IMR-90 (cell line): Measurements from ENCODE around the gene AMZ2. TPM values are rescaled to one million over a fixed set of nuclear protein-coding genes. Genes with fewer than 3 reads are reported as not detected.

Source experiments
- ATAC-seq: fragments of 200-7000 bp; cut with Tn5 transposase; 2 replicates; pipeline ENCODE4 v1.9.1; 2020; ENCODE audit warnings: low read depth, mild to moderate bottlenecking, moderate library complexity
- BruUV-seq: library from RNA; stranded (reverse); fragments of 400-500 nt; replicated peaks from 2 replicates; lab custom pipeline; 2021; lab: Mats Ljungman, UMichigan
- CTCF ChIA-PET: fragments of 300-600 bp; formaldehyde crosslinking; extraction: SDS; loops from one replicate; lab custom pipeline; 2021; ENCODE audit warnings: antibody characterized with exemption; lab: Yijun Ruan, JAX
- POLR2A ChIA-PET: fragments of 300-600 bp; sonication (Branson Sonifier 250); formaldehyde crosslinking; loops from one replicate; lab custom pipeline; 2022; ENCODE audit warnings: antibody characterized with exemption; ENCODE audit not compliant: unreplicated experiment; lab: Charles Lee
- DNase-seq: peaks from one replicate; pipeline ENCODE4 v3.0.0; 2013
- H2AFZ ChIP-seq: replicated peaks from 2 replicates; pipeline ENCODE3; 2013; ENCODE audit warnings: low read length, mild to moderate bottlenecking; ENCODE audit not compliant: poor library complexity
- H2AK5ac ChIP-seq: 2 replicates; pipeline ENCODE4 v1.6.1; 2013; ENCODE audit warnings: low read depth, low read length, inconsistent platforms
- H2AK9ac ChIP-seq: replicated peaks from 2 replicates; pipeline ENCODE3; 2013; ENCODE audit warnings: mild to moderate bottlenecking, low read depth, low read length, moderate library complexity; ENCODE audit not compliant: poor library complexity
- H2BK120ac ChIP-seq: 2 replicates; pipeline ENCODE4 v1.6.1; 2013; ENCODE audit warnings: low read depth, low read length, inconsistent platforms
- H2BK15ac ChIP-seq: 3 replicates; pipeline ENCODE4 v1.6.1; 2013; ENCODE audit warnings: low read depth, low read length, inconsistent platforms
- H2BK20ac ChIP-seq: 2 replicates; pipeline ENCODE4 v1.6.1; 2013; ENCODE audit warnings: low read depth, mild to moderate bottlenecking, inconsistent platforms, low read length, moderate library complexity
- H2BK5ac ChIP-seq: 2 replicates; pipeline ENCODE4 v1.6.1; 2013; ENCODE audit warnings: mild to moderate bottlenecking, low read depth, low read length, inconsistent platforms; ENCODE audit not compliant: poor library complexity, severe bottlenecking
- H3K14ac ChIP-seq: replicated peaks from 2 replicates; pipeline ENCODE4 v1.6.1; 2013; ENCODE audit warnings: low read depth, low read length, inconsistent platforms
- H3K18ac ChIP-seq: 2 replicates; pipeline ENCODE4 v1.6.1; 2013; ENCODE audit warnings: low read depth, low read length, control low read depth
- H3K23ac ChIP-seq: 2 replicates; pipeline ENCODE4 v1.6.1; 2013; ENCODE audit warnings: low read depth, low read length, inconsistent platforms
- H3K27ac ChIP-seq: 2 replicates; pipeline ENCODE4 v1.5.1; 2013; ENCODE audit warnings: mild to moderate bottlenecking, control low read depth, low read length; ENCODE audit not compliant: insufficient read depth
- H3K27me3 ChIP-seq: 2 replicates; pipeline ENCODE4 v1.6.1; 2013; ENCODE audit warnings: low read length; ENCODE audit not compliant: control insufficient read depth, insufficient read depth
- H3K36me3 ChIP-seq: 2 replicates; pipeline ENCODE4 v1.6.1; 2013; ENCODE audit warnings: low read length, mixed read lengths; ENCODE audit not compliant: control insufficient read depth, insufficient read depth
- H3K4ac ChIP-seq: 2 replicates; pipeline ENCODE4 v1.6.1; 2013; ENCODE audit warnings: low read depth, low read length, inconsistent platforms
- H3K4me1 ChIP-seq: 2 replicates; pipeline ENCODE4 v1.6.1; 2013; ENCODE audit warnings: low read length, mixed read lengths; ENCODE audit not compliant: control insufficient read depth, insufficient read depth
- H3K4me2 ChIP-seq: 2 replicates; pipeline ENCODE4 v1.6.1; 2013; ENCODE audit warnings: low read depth, mild to moderate bottlenecking, control low read depth, low read length, moderate library complexity
- H3K4me3 ChIP-seq: 2 replicates; pipeline ENCODE4 v1.5.1; 2013; ENCODE audit warnings: low read depth, mild to moderate bottlenecking, control low read depth, low read length, moderate library complexity; ENCODE audit not compliant: insufficient read depth
- H3K56ac ChIP-seq: 2 replicates; pipeline ENCODE4 v1.6.1; 2013; ENCODE audit warnings: low read length, inconsistent platforms; ENCODE audit not compliant: insufficient read depth; ENCODE audit errors: extremely low read depth
- H3K79me1 ChIP-seq, 2 experiments: 2 replicates each; pipeline ENCODE4 v1.6.1; 2013; ENCODE audit warnings: low read length in 2 of 2, inconsistent platforms in 1 of 2, low read depth in 1 of 2
- H3K9ac ChIP-seq: 2 replicates; pipeline ENCODE4 v1.6.1; 2013; ENCODE audit warnings: low read depth, low read length, control low read depth
- H3K9me1 ChIP-seq: 2 replicates; pipeline ENCODE4 v1.6.1; 2013; ENCODE audit warnings: low read length, inconsistent platforms; ENCODE audit not compliant: insufficient read depth
- H3K9me3 ChIP-seq: 2 replicates; pipeline ENCODE4 v1.6.1; 2013; ENCODE audit warnings: low read length; ENCODE audit not compliant: control insufficient read depth, insufficient read depth
- H4K20me1 ChIP-seq: 2 replicates; pipeline ENCODE4 v1.6.1; 2013; ENCODE audit warnings: low read length, inconsistent platforms; ENCODE audit not compliant: insufficient read depth
- H4K5ac ChIP-seq: 2 replicates; pipeline ENCODE4 v1.6.1; 2013; ENCODE audit warnings: mild to moderate bottlenecking, low read depth, low read length, control low read depth
- H4K8ac ChIP-seq, 2 experiments: 2 replicates each; pipeline ENCODE4 v1.6.1; 2013; ENCODE audit warnings: low read depth in 2 of 2, low read length in 2 of 2, control low read depth in 1 of 2, inconsistent platforms in 1 of 2
- H4K91ac ChIP-seq: 2 replicates; pipeline ENCODE4 v1.6.1; 2013; ENCODE audit warnings: low read depth, low read length, inconsistent platforms; ENCODE audit not compliant: insufficient read depth
- BHLHE40 ChIP-seq: fragments of 150-350 bp; IDR thresholded peaks from 2 replicates; pipeline ENCODE4 v1.6.1; 2016; ENCODE audit warnings: mild to moderate bottlenecking, low read depth, low read length
- CEBPB ChIP-seq: IDR thresholded peaks from 2 replicates; pipeline ENCODE4 v1.6.1; 2012; ENCODE audit warnings: low read depth, low read length, improper control_type of control experiment
- CHD1 ChIP-seq: IDR thresholded peaks from 2 replicates; pipeline ENCODE4 v1.6.1; 2012; ENCODE audit warnings: low read depth, low read length, improper control_type of control experiment
- CTCF ChIP-seq: conservative IDR thresholded peaks from 2 replicates; pipeline ENCODE4 v1.5.1; 2012; ENCODE audit warnings: mild to moderate bottlenecking, low read depth, low read length, improper control_type of control experiment
- ELK1 ChIP-seq: fragments of 150-350 bp; IDR thresholded peaks from 2 replicates; pipeline ENCODE4 v1.6.1; 2016; ENCODE audit warnings: low read depth, mild to moderate bottlenecking, low read length, moderate library complexity, borderline replicate concordance
- FOS ChIP-seq: fragments of 150-350 bp; IDR thresholded peaks from 2 replicates; pipeline ENCODE4 v1.6.1; 2016; ENCODE audit warnings: low read depth, low read length
- MAFK ChIP-seq: IDR thresholded peaks from 2 replicates; pipeline ENCODE4 v1.6.1; 2012; ENCODE audit warnings: low read depth, low read length, improper control_type of control experiment
- MAZ ChIP-seq: IDR thresholded peaks from 2 replicates; pipeline ENCODE4 v1.6.1; 2012; ENCODE audit warnings: low read depth, mild to moderate bottlenecking, low read length, improper control_type of control experiment, moderate library complexity, borderline replicate concordance
- MXI1 ChIP-seq: IDR thresholded peaks from 2 replicates; pipeline ENCODE4 v1.6.1; 2012; ENCODE audit warnings: low read depth, mild to moderate bottlenecking, low read length, moderate library complexity, borderline replicate concordance
- NFE2L2 ChIP-seq: fragments of 150-350 bp; IDR thresholded peaks from 2 replicates; pipeline ENCODE4 v1.6.1; 2016; ENCODE audit warnings: low read depth, mild to moderate bottlenecking, low read length
- RAD21 ChIP-seq: IDR thresholded peaks from 2 replicates; pipeline ENCODE4 v1.6.1; 2012; ENCODE audit warnings: low read length, improper control_type of control experiment
- RFX5 ChIP-seq: IDR thresholded peaks from 2 replicates; pipeline ENCODE4 v1.8.0; 2012; ENCODE audit warnings: low read depth, mild to moderate bottlenecking, low read length, moderate library complexity
- USF2 ChIP-seq: fragments of 150-350 bp; IDR thresholded peaks from 2 replicates; pipeline ENCODE4 v1.6.1; 2017; ENCODE audit warnings: mild to moderate bottlenecking, antibody characterized with exemption, low read length, low read depth
- WGBS, 2 experiments: methylation state at CpG; one replicate each; pipeline versions ENCODE4 v1.1.5 to v1.1.7; 2013; ENCODE audit warnings: missing lambda C conversion rate in 2 of 2; ENCODE audit not compliant: insufficient read length in 1 of 2; ENCODE audit errors: extremely low coverage in 2 of 2; 5-methylcytosine and 5-hydroxymethylcytosine counted together
- dilution Hi-C: fragments of 300-500 bp; cut with HindIII; formaldehyde crosslinking; loops from one replicate; pipeline ENCODE4 v1.14.3; 2018; ENCODE audit warnings: low sequenced_read_pairs; ENCODE audit not compliant: unreplicated experiment
- in situ Hi-C: fragments of 300-500 bp; cut with MboI; formaldehyde crosslinking; loops from 3 replicates; pipeline ENCODE4 v1.14.3; 2019; ENCODE audit warnings: low sequenced_read_pairs, inconsistent platforms, mixed read lengths
- intact Hi-C: fragments of 100-400 bp; cut with micrococcal nuclease; formaldehyde crosslinking; loops from 2 replicates; pipeline ENCODE4 v1.10.0; 2022
- polyA plus RNA-seq, 3 experiments: library from polyadenylated mRNA; depleted of rRNA; stranded (reverse); fragments of >200 nt; gene quantifications; 2 replicates each; pipeline ENCODE4 v1.2.3, GENCODE V29; 2012; ENCODE audit warnings: low replicate concordance in 1 of 3
- total RNA-seq: library from RNA; depleted of rRNA; stranded (reverse); fragments of >200 nt; gene quantifications from 2 replicates; pipeline ENCODE4 v1.2.3, GENCODE V29; 2012

The AMZ2 gene
- total and polyA plus RNA-seq, 2 of the 4 experiments (the other 2 are of a cell fraction): 65.4 to 90.2 TPM

GRCh38 chr17:68204736-68205135 is 43.1 kb upstream of the AMZ2 start:
- CTCF ChIA-PET: interaction anchor here (0.6 to 0.7 kb wide), 4 partner anchors 17 to 150 kb away, joined by 3 to 4 read pairs (median 4); no protein-coding TSS in a partner anchor
- ATAC-seq: no peak
- dilution Hi-C loops: no loop called here

More at GRCh38 chr17:68204736-68205135, 43.1 kb upstream of the AMZ2 start:
- no peak overlapping the region for H3K56ac ChIP-seq
- H4K8ac ChIP-seq: no peak overlapping the region
- peak overlapping the region; percentile 99 for H3K4me3 ChIP-seq
- H3K9ac ChIP-seq: no peak overlapping the region
- no peak for DNase-seq
- H3K23ac ChIP-seq: no peak overlapping the region
- peak overlapping the region; percentile 48 for H3K4me2 ChIP-seq
- H3K4ac ChIP-seq: no peak overlapping the region
- no peak overlapping the region for H3K18ac ChIP-seq
- no peak overlapping the region for H2BK5ac ChIP-seq
- no TSS peak for BruUV-seq
- in situ Hi-C loops (no loop called here), intact Hi-C loops (loop anchor here (5.0 to 10.0 kb wide), 5 partner anchors 147 to 258 kb away; partner anchors contain the start of gene C17orf58)
- H2BK120ac ChIP-seq: no peak overlapping the region
- no peaks in the 10 kb centered on the region for H4K20me1 ChIP-seq
- POLR2A ChIA-PET: no interaction called here
- peaks cover 3 to 11% of the 10 kb centered on the region in 2 experiments for H3K79me1 ChIP-seq
- no peaks in the 10 kb centered on the region for H3K4me1 ChIP-seq
- H3K27ac ChIP-seq: no peak overlapping the region
- no peak overlapping the region for H2AK9ac ChIP-seq
- H3K27me3 ChIP-seq: peaks cover 14% of the 10 kb centered on the region
- TF ChIP-seq RAD21: no peak
- TF ChIP-seq USF2: no peak
- no peak for TF ChIP-seq NFE2L2
- no peak for TF ChIP-seq FOS
- no peak for TF ChIP-seq CEBPB
- TF ChIP-seq BHLHE40: no peak
- no peak for TF ChIP-seq CTCF
- no peak for TF ChIP-seq CHD1
- TF ChIP-seq ELK1: no peak
- no peak for TF ChIP-seq MAFK
- no peak for TF ChIP-seq MXI1
- TF ChIP-seq MAZ: no peak
- TF ChIP-seq RFX5: no peak
- H4K91ac ChIP-seq: no peak overlapping the region
- H3K36me3 ChIP-seq: peaks cover 2% of the 10 kb centered on the region; the same call in 1 of the 2 replicates
- no peak overlapping the region for H2AK5ac ChIP-seq
- peak overlapping the region; percentile 46 for H2AFZ ChIP-seq
- H3K14ac ChIP-seq: no peak overlapping the region
- H3K9me3 ChIP-seq: no peaks in the 10 kb centered on the region
- no peaks in the 10 kb centered on the region for H3K9me1 ChIP-seq
- no peak overlapping the region for H4K5ac ChIP-seq
- 3% methylated on average over 10 of the region's 22 CpGs; no CpG with 5 or more reads in 1 of the 2 experiments for WGBS, 2 experiments
- H2BK20ac ChIP-seq: no peak overlapping the region
- H2BK15ac ChIP-seq: no peak overlapping the region
